SK-N-SH treated with all-trans-retinoic acid at 6 μM for 48 hours (cell line): Measurements from ENCODE around the gene ERVK3-1.
"Not testable (repeated sequence)": the region's sequence is repeated elsewhere in the genome, so short reads cannot be mapped to it uniquely, and the experiment has no call there.

Experiments used
- ATAC-seq: fragments of 200-7000 bp; cut with Tn5 transposase; 3 replicates; pipeline ENCODE4 v1.9.1; 2020; ENCODE audit warnings: mild to moderate bottlenecking, moderate library complexity
- BACH2 ChIP-seq: fragments of 250-450 bp; sonication (Bioruptor Pico); IDR thresholded peaks from 2 replicates; pipeline ENCODE4 v1.9.0; 2021; ENCODE audit warnings: mild to moderate bottlenecking, borderline replicate concordance
- CSRNP3 ChIP-seq: fragments of 250-450 bp; sonication (Bioruptor Pico); IDR thresholded peaks from 2 replicates; pipeline ENCODE4 v1.5.1; 2021; ENCODE audit warnings: mild to moderate bottlenecking, moderate library complexity
- ESRRG ChIP-seq: fragments of 250-450 bp; sonication (Bioruptor Pico); IDR thresholded peaks from 2 replicates; pipeline ENCODE4 v1.6.1; 2021; ENCODE audit warnings: mild to moderate bottlenecking
- GLIS3 ChIP-seq: fragments of 250-450 bp; sonication (Bioruptor Pico); IDR thresholded peaks from 2 replicates; pipeline ENCODE4 v1.5.0; 2020; ENCODE audit warnings: mild to moderate bottlenecking, moderate library complexity
- PATZ1 ChIP-seq: fragments of 250-450 bp; sonication (Bioruptor Pico); IDR thresholded peaks from 2 replicates; pipeline ENCODE4 v1.8.0; 2020; ENCODE audit warnings: mild to moderate bottlenecking, moderate library complexity, borderline replicate concordance
- POU6F1 ChIP-seq: fragments of 250-450 bp; sonication (Bioruptor Pico); IDR thresholded peaks from 2 replicates; pipeline ENCODE4 v1.8.0; 2021; ENCODE audit warnings: low read depth, mild to moderate bottlenecking, moderate library complexity, borderline replicate concordance
- RARB ChIP-seq: fragments of 250-450 bp; sonication (Bioruptor Pico); IDR thresholded peaks from 2 replicates; pipeline ENCODE4 v1.8.0; 2021; ENCODE audit warnings: mild to moderate bottlenecking, moderate library complexity
- TCF4 ChIP-seq: fragments of 250-450 bp; sonication (Bioruptor Pico); IDR thresholded peaks from 2 replicates; pipeline ENCODE4 v1.8.0; 2021; ENCODE audit warnings: mild to moderate bottlenecking, moderate library complexity, borderline replicate concordance
- TOX ChIP-seq: fragments of 250-450 bp; sonication (Bioruptor Pico); IDR thresholded peaks from 2 replicates; pipeline ENCODE4 v1.8.0; 2021; ENCODE audit warnings: mild to moderate bottlenecking, moderate library complexity, borderline replicate concordance
- ZC3H10 ChIP-seq: fragments of 250-450 bp; sonication (Bioruptor Pico); IDR thresholded peaks from 2 replicates; pipeline ENCODE4 v1.5.1; 2021; ENCODE audit warnings: mild to moderate bottlenecking, moderate library complexity
- ZFP3 ChIP-seq: fragments of 250-450 bp; sonication (Bioruptor Pico); IDR thresholded peaks from 2 replicates; pipeline ENCODE4 v1.5.0; 2020; ENCODE audit warnings: mild to moderate bottlenecking, moderate library complexity
- ZNF565 ChIP-seq: fragments of 450-650 bp; formaldehyde crosslinking; conservative IDR thresholded peaks from 2 replicates; pipeline ENCODE4 v1.5.0; 2020; ENCODE audit warnings: low read depth, mild to moderate bottlenecking, moderate library complexity
- ZNF70 ChIP-seq: fragments of 450-650 bp; formaldehyde crosslinking; IDR thresholded peaks from 2 replicates; pipeline ENCODE4 v1.5.0; 2020; ENCODE audit warnings: mild to moderate bottlenecking, moderate library complexity
- TF ChIP-seq, protein P1 (sequence below): fragments of 250-450 bp; sonication (Bioruptor Pico); IDR thresholded peaks from 2 replicates; pipeline ENCODE4 v1.5.0; 2020; ENCODE audit warnings: mild to moderate bottlenecking, moderate library complexity

The ERVK3-1 gene, protein sequence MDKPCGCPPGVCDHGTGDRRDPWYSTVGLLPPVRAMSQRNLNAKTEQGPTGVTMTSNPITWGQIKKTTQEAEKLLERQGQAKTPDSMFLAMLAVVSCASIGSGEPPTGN

DNA sequence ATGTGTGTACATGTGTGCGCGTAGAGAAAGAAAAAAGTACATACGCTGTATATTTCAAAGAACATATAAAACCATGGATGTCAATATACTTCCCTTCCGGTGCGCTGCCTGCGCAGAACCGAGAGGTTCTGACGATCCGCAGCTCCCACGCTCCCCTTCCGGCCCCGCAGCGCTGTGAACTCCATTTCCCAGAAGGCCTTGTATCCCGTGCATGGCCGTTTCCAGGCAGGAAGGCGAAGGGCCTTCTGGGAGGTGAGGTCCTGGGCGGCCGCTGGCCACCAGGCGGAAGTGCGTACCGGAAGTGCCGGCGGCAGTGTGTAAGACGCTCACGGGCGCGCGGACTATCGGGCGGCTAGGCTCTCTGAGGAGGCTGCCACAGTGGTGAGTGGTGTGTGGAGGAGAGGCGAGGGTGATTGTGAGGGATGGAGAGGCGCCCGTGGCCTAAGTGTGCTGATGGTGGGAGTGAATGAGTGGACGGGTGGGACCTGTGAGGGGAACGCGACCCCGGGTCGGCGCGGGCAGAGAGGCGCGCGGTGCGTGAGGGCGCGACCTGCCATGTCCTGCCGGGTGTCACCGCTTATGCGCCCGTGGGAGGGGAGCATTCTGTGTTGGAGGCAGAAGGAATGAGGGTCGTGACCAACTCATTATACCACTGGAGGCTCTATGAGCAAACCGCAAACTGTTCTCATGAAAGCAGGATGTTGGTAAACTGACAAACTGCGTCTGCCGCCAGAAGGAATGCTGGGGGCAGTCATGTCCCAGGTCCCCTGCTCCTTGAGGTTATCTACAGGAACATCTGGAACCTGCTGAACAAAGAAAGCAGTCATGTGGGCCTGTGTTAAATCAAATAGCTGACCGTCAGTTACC, at the start of gene ERVK3-1:
Gene ERVK3-1, plus strand, starts transcription at position 313 of the 867 bp plus-strand sequence. CDS start 6,792 bp downstream, outside the sequence.
- ATAC-seq: peak; percentile 99

DNA sequence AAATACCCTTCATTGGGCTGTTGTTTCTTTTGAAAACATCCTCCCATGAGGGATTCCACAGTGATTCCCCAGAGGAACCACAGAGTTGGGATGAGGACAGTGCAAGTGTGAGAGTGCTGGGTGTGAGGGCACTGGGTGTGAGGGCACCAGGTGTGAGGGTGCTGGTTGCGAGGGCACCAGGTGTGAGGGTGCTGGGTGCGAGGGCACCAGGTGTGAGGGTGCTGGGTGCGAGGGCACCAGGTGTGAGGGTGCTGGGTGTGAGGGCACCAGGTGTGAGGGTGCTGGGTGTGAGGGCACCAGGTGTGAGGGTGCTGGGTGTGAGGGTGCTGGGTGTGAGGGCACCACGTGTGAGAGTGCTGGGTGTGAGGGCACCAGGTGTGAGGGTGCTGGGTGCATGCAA, 46.9 kb upstream of the ERVK3-1 start:
- ATAC-seq: not testable (repeated sequence)

More for the DNA sequence above, at the start of gene ERVK3-1:
- no peak for TF ChIP-seq CSRNP3 (CRISPR knock-in tag)
- TF ChIP-seq GLIS3 (CRISPR knock-in tag): no peak
- TF ChIP-seq, protein P1, sequence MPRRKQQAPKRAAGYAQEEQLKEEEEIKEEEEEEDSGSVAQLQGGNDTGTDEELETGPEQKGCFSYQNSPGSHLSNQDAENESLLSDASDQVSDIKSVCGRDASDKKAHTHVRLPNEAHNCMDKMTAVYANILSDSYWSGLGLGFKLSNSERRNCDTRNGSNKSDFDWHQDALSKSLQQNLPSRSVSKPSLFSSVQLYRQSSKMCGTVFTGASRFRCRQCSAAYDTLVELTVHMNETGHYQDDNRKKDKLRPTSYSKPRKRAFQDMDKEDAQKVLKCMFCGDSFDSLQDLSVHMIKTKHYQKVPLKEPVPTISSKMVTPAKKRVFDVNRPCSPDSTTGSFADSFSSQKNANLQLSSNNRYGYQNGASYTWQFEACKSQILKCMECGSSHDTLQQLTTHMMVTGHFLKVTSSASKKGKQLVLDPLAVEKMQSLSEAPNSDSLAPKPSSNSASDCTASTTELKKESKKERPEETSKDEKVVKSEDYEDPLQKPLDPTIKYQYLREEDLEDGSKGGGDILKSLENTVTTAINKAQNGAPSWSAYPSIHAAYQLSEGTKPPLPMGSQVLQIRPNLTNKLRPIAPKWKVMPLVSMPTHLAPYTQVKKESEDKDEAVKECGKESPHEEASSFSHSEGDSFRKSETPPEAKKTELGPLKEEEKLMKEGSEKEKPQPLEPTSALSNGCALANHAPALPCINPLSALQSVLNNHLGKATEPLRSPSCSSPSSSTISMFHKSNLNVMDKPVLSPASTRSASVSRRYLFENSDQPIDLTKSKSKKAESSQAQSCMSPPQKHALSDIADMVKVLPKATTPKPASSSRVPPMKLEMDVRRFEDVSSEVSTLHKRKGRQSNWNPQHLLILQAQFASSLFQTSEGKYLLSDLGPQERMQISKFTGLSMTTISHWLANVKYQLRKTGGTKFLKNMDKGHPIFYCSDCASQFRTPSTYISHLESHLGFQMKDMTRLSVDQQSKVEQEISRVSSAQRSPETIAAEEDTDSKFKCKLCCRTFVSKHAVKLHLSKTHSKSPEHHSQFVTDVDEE (CRISPR knock-in tag): no peak
- TF ChIP-seq ZC3H10 (CRISPR knock-in tag): no peak

DNA sequence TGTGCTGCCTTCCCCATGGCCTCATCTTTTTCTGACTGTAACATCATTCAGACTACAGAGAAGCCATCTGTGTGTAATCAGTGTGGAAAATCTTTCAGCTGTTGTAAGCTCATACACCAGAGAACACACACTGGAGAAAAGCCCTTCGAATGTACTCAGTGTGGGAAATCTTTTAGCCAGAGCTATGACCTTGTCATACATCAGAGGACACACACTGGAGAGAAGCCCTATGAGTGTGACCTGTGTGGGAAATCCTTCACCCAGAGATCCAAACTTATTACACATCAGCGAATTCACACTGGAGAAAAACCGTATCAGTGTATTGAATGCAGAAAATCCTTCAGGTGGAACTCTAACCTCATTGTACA, 43.6 kb upstream of the ERVK3-1 start:
- no peak for ATAC-seq
- TF ChIP-seq ESRRG (CRISPR knock-in tag) (no peak), PATZ1 (no peak), TOX (CRISPR knock-in tag) (no peak), ZC3H10 (CRISPR knock-in tag) (no peak), ZFP3 (CRISPR knock-in tag) (no peak), ZNF565 (CRISPR knock-in tag) (no peak), POU6F1 (CRISPR knock-in tag) (no peak), TCF4 (CRISPR knock-in tag) (no peak), CSRNP3 (CRISPR knock-in tag) (no peak), ZNF70 (no peak), RARB (CRISPR knock-in tag) (no peak), BACH2 (CRISPR knock-in tag) (no peak)
- TF ChIP-seq, protein P1 (CRISPR knock-in tag): no peak
